ENCODE results near the gene AKIRIN1. TPM values are rescaled to one million over a fixed set of nuclear protein-coding genes. Genes with fewer than 3 reads are reported as not detected.
A peak's percentile ranks its signal among the peaks of the same experiment; 100 is the strongest.

The AKIRIN1 gene
- total RNA-seq, 1 experiment from 2014 or later: 80.0 TPM

DNA sequence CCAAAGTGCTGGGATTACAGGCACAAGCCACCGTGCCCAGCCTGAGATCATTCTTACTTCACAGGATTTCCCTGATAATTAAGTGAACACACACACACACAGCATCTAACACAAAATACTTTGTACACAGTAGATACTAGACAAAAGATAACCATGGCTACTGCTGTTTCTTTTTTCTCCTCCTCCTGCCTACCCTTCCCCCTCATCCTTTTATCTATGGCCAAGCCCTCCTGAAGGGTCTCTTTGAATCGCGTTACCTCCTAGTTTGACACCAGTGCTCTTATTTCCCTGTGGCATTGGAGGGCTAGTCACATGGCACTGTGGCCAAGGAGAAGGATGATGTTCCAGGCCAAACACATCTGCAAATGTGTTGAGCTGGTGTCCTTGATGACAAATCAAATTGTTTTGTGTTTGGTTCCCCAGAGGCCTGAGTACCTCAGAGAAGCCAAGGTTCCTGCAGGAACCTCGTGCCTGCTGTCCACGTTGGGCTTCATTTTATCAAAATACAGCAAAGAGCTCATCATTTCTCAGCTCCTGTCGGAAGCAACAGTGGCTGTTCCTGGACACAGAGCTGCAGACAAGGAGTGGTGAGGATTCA lies 55.6 kb downstream of the AKIRIN1 start:
- H3K4me1 ChIP-seq (replicated peaks; ENCODE audit: insufficient read depth): no peaks in the 10 kb centered on the region
- no peaks in the 10 kb centered on the region for H3K9me2 ChIP-seq (ENCODE audit: insufficient read depth)
- H3K27me3 ChIP-seq (ENCODE audit: insufficient read depth, low read depth): no peaks in the 10 kb centered on the region
- no peak overlapping the region for H2AFZ ChIP-seq
- H3K27ac ChIP-seq: no peak overlapping the region
- CTCF ChIA-PET: interaction anchor here (0.7 kb wide), 1 partner anchor 916 kb away, joined by 3 read pairs; no protein-coding TSS in a partner anchor
- no peaks in the 10 kb centered on the region for H3F3A ChIP-seq (ENCODE audit: insufficient read depth, low read depth)
- BruUV-seq (replicated peaks): no TSS peak
- intact Hi-C loops (cut with micrococcal nuclease; ENCODE audit: unreplicated experiment): no loop called here
- TF ChIP-seq, protein P1, sequence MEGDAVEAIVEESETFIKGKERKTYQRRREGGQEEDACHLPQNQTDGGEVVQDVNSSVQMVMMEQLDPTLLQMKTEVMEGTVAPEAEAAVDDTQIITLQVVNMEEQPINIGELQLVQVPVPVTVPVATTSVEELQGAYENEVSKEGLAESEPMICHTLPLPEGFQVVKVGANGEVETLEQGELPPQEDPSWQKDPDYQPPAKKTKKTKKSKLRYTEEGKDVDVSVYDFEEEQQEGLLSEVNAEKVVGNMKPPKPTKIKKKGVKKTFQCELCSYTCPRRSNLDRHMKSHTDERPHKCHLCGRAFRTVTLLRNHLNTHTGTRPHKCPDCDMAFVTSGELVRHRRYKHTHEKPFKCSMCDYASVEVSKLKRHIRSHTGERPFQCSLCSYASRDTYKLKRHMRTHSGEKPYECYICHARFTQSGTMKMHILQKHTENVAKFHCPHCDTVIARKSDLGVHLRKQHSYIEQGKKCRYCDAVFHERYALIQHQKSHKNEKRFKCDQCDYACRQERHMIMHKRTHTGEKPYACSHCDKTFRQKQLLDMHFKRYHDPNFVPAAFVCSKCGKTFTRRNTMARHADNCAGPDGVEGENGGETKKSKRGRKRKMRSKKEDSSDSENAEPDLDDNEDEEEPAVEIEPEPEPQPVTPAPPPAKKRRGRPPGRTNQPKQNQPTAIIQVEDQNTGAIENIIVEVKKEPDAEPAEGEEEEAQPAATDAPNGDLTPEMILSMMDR (conservative IDR thresholded peaks at IDR 0.05): no peak
- TF ChIP-seq EZH2 (IDR thresholded peaks at IDR 0.05; ENCODE audit: low read depth): no peak
- H4K20me1 ChIP-seq (ENCODE audit: insufficient read depth): no peaks in the 10 kb centered on the region
- H3K4me3 ChIP-seq: no peak overlapping the region
- DNase-seq: no peak
- no peak overlapping the region for H3K4me2 ChIP-seq
- no peaks in the 10 kb centered on the region for H3K36me3 ChIP-seq (ENCODE audit: low read depth)
- no peaks in the 10 kb centered on the region for H3K79me2 ChIP-seq (ENCODE audit: low read depth)
- POLR2A ChIA-PET (ENCODE audit: unreplicated experiment): interaction anchor here (1.0 kb wide), 1 partner anchor 9 kb away, joined by 5 read pairs; no protein-coding TSS in a partner anchor
- H3K9me3 ChIP-seq (ENCODE audit: insufficient read depth, low read depth): no peaks in the 10 kb centered on the region

DNA sequence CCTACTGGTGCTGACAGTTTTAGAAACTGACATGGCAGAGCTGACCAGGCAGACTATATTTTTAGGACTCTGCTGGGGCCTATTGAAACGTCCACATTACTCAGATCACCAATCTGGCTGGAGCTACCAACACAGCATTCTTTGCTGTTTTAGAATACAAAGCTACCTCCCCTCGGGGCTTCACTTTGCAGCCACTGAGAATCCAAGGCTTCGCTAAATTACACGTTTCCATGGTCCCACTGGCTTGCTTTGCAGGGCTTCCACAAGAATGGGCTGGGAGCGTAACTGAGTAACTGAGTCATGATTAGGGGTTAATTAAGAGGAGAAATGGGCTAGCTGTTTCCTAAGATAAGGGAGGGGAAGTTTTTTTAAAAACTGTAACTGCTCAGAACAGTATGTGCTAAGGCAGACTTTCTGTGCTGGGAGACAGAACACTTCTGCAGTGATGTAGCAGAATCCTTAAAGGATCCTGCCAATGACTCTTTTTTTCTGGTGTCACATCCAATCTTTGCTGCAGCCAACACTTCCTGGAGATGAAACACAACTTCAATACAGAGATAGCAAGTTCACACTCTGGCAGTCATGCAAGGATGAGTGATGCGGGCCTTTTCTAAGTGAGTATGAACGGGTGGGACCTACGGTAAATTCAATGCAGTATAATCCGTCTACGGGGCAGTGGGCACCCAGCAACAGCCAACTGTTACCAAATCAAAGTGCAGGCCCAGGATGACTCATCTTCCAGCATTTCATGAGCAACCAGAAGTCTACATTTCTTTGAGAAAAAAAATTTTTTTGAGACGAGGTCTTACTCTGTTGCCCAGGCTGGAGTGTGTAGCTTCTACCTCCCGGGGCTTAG lies 56.5 kb downstream of the AKIRIN1 start:
- Histone ChIP-seq H3F3A (ENCODE audit: insufficient read depth, low read depth) (no peaks in the 10 kb centered on the region), H4K20me1 (ENCODE audit: insufficient read depth) (no peaks in the 10 kb centered on the region), H3K27ac (no peak overlapping the region), H3K4me3 (no peak overlapping the region), H3K36me3 (ENCODE audit: low read depth) (no peaks in the 10 kb centered on the region), H3K79me2 (ENCODE audit: low read depth) (no peaks in the 10 kb centered on the region), H3K9me3 (ENCODE audit: insufficient read depth, low read depth) (no peaks in the 10 kb centered on the region), H3K4me2 (no peak overlapping the region), H3K4me1 (replicated peaks; ENCODE audit: insufficient read depth) (no peaks in the 10 kb centered on the region), H3K9me2 (ENCODE audit: insufficient read depth) (no peaks in the 10 kb centered on the region), H3K27me3 (ENCODE audit: insufficient read depth, low read depth) (no peaks in the 10 kb centered on the region), H2AFZ (no peak overlapping the region)
- no TSS peak for BruUV-seq (replicated peaks)
- ChIA-PET CTCF (no interaction called here), POLR2A (ENCODE audit: unreplicated experiment) (interaction anchor here (0.5 to 1.0 kb wide), 2 partner anchors 8 to 13 kb away, joined by 5 to 22 read pairs; no protein-coding TSS in a partner anchor)
- TF ChIP-seq, protein P1 (conservative IDR thresholded peaks at IDR 0.05): no peak
- no peak for TF ChIP-seq EZH2 (IDR thresholded peaks at IDR 0.05; ENCODE audit: low read depth)
- DNase-seq: peak; percentile 38 to 39
- intact Hi-C loops (cut with micrococcal nuclease; ENCODE audit: unreplicated experiment): no loop called here

GRCh38 chr1:39048745-39049370 lies 57.8 kb downstream of the AKIRIN1 start:
- H3K9me2 ChIP-seq (ENCODE audit: insufficient read depth): no peaks in the 10 kb centered on the region
- intact Hi-C loops (cut with micrococcal nuclease; ENCODE audit: unreplicated experiment): no loop called here
- no peak overlapping the region for H3K4me3 ChIP-seq
- no peaks in the 10 kb centered on the region for H3K36me3 ChIP-seq (ENCODE audit: low read depth)
- DNase-seq: no peak
- CTCF ChIA-PET: interaction anchor here (0.6 to 0.7 kb wide), 2 partner anchors 8 to 23 kb away, joined by 7 to 8 read pairs; partner anchors contain the start of gene NDUFS5
- H4K20me1 ChIP-seq (ENCODE audit: insufficient read depth): no peaks in the 10 kb centered on the region
- POLR2A ChIA-PET (ENCODE audit: unreplicated experiment): interaction anchor here (0.6 kb wide), 1 partner anchor 207 kb away, joined by 6 read pairs; no protein-coding TSS in a partner anchor
- H3K27ac ChIP-seq: no peak overlapping the region
- no peaks in the 10 kb centered on the region for H3F3A ChIP-seq (ENCODE audit: insufficient read depth, low read depth)
- no TSS peak for BruUV-seq (replicated peaks)
- no peaks in the 10 kb centered on the region for H3K4me1 ChIP-seq (replicated peaks; ENCODE audit: insufficient read depth)
- no peaks in the 10 kb centered on the region for H3K9me3 ChIP-seq (ENCODE audit: insufficient read depth, low read depth)
- H2AFZ ChIP-seq: no peak overlapping the region
- no peak for TF ChIP-seq EZH2 (IDR thresholded peaks at IDR 0.05; ENCODE audit: low read depth)
- TF ChIP-seq, protein P1 (conservative IDR thresholded peaks at IDR 0.05): no peak
- no peaks in the 10 kb centered on the region for H3K79me2 ChIP-seq (ENCODE audit: low read depth)
- no peaks in the 10 kb centered on the region for H3K27me3 ChIP-seq (ENCODE audit: insufficient read depth, low read depth)
- H3K4me2 ChIP-seq: no peak overlapping the region

All from PC-9 (cell line).